HG02981 (cell line): ENCODE measurements around the gene SLC38A11.
A peak's percentile ranks its signal among the peaks of the same experiment; 100 is the strongest.
"Not testable (repeated sequence)": the region's sequence is repeated elsewhere in the genome, so short reads cannot be mapped to it uniquely, and the experiment has no call there.

Experiments used
- ATAC-seq: cut with Tn5 transposase; IDR thresholded peaks from one replicate; pipeline ENCODE4 v1.9.1; 2021; ENCODE audit warnings: mild to moderate bottlenecking, moderate library complexity; ENCODE audit not compliant: unreplicated experiment

SLC38A11 gene

GRCh38 chr2:164954954-164955701 lies at the start of gene SLC38A11:
TSS of gene SLC38A11 (minus strand) at chr2:164955525. CDS start at chr2:164955247, 278 bp downstream.
- no peak for ATAC-seq

- no peak for ATAC-seq
These were observed 48.3 kb upstream of the SLC38A11 start for GRCh38 chr2:165003443-165004130.

- no peak for ATAC-seq
These were observed 47.3 kb upstream of the SLC38A11 start for GRCh38 chr2:165002638-165003037.

GRCh38 chr2:164994664-164995299 lies 39.5 kb upstream of the SLC38A11 start:
- ATAC-seq, result not testable (repeated sequence)

- no peak for ATAC-seq
These were observed 38.1 kb upstream of the SLC38A11 start for GRCh38 chr2:164993287-164994016.

- peak; percentile 49 for ATAC-seq
These were observed 37.5 kb upstream of the SLC38A11 start for GRCh38 chr2:164992818-164993217.

- ATAC-seq, result not testable (repeated sequence)
These were observed 36.7 kb upstream of the SLC38A11 start for GRCh38 chr2:164992093-164992454.

GRCh38 chr2:164991361-164992092 lies 36.2 kb upstream of the SLC38A11 start:
- ATAC-seq, result peak; percentile 65

- not testable (repeated sequence) for ATAC-seq
These were observed 35.6 kb upstream of the SLC38A11 start for GRCh38 chr2:164990953-164991352.

GRCh38 chr2:164988805-164989204 lies 33.5 kb upstream of the SLC38A11 start:
- not testable (repeated sequence) for ATAC-seq

GRCh38 chr2:164986027-164986426 lies 30.7 kb upstream of the SLC38A11 start:
- ATAC-seq, result not testable (repeated sequence)

- no peak for ATAC-seq
These were observed 29.1 kb upstream of the SLC38A11 start for GRCh38 chr2:164984428-164984827.

GRCh38 chr2:164981217-164981990 lies 26.1 kb upstream of the SLC38A11 start:
- no peak for ATAC-seq

- ATAC-seq, result not testable (repeated sequence)
These were observed 25.4 kb upstream of the SLC38A11 start for GRCh38 chr2:164980688-164981087.

- no peak for ATAC-seq
These were observed 23.8 kb upstream of the SLC38A11 start for GRCh38 chr2:164979113-164979512.

GRCh38 chr2:164976875-164977470 lies 21.6 kb upstream of the SLC38A11 start:
- ATAC-seq, result not testable (repeated sequence)

GRCh38 chr2:164976301-164976700 lies 21.0 kb upstream of the SLC38A11 start:
- ATAC-seq, result no peak

- ATAC-seq, result no peak
These were observed 20.6 kb upstream of the SLC38A11 start for GRCh38 chr2:164975891-164976290.

GRCh38 chr2:164974221-164974620 lies 18.9 kb upstream of the SLC38A11 start:
- no peak for ATAC-seq
